Activated naive CD4-positive, alpha-beta T cell treated with anti-CD3 and anti-CD28 coated beads, Interleukin-2, amount 10 ng/mL, durations not matched to agents 7 days and 5 days (primary cell): ENCODE data around the gene PLEKHM3.
"Not testable (repeated sequence)": the region's sequence is repeated elsewhere in the genome, so short reads cannot be mapped to it uniquely, and the experiment has no call there.

Source experiments
- CTCF ChIA-PET: fragments of 350-600 bp; sonication (Branson Sonifier 250); formaldehyde crosslinking; loops from one replicate; lab custom pipeline; 2021; ENCODE audit warnings: antibody characterized with exemption; lab: Charles Lee
- DNase-seq: peaks from one replicate; pipeline ENCODE4 v3.0.0-alpha.2; 2020
- H3K27ac Mint-ChIP-seq: one replicate; pipeline ENCODE4 v1.8.0; 2021; ENCODE audit warnings: mild to moderate bottlenecking, moderate library complexity, mixed read lengths
- H3K27me3 Mint-ChIP-seq: one replicate; pipeline ENCODE4 v1.8.0; 2021; ENCODE audit warnings: mild to moderate bottlenecking, mixed read lengths
- H3K36me3 Mint-ChIP-seq: one replicate; pipeline ENCODE4 v1.8.0; 2021; ENCODE audit warnings: mixed read lengths
- H3K4me1 Mint-ChIP-seq: one replicate; pipeline ENCODE4 v1.8.0; 2021; ENCODE audit warnings: mixed read lengths
- H3K4me3 Mint-ChIP-seq: one replicate; pipeline ENCODE4 v1.8.0; 2021; ENCODE audit warnings: mild to moderate bottlenecking, moderate library complexity, mixed read lengths
- H3K9me3 Mint-ChIP-seq: one replicate; pipeline ENCODE4 v1.8.0; 2021; ENCODE audit warnings: mixed read lengths

PLEKHM3 gene

GRCh38 chr2:207926989-207927300 lies 98.4 kb downstream of the PLEKHM3 start:
- H3K4me3 Mint-ChIP-seq = no peak overlapping the region
- H3K27ac Mint-ChIP-seq = no peak overlapping the region

DNA sequence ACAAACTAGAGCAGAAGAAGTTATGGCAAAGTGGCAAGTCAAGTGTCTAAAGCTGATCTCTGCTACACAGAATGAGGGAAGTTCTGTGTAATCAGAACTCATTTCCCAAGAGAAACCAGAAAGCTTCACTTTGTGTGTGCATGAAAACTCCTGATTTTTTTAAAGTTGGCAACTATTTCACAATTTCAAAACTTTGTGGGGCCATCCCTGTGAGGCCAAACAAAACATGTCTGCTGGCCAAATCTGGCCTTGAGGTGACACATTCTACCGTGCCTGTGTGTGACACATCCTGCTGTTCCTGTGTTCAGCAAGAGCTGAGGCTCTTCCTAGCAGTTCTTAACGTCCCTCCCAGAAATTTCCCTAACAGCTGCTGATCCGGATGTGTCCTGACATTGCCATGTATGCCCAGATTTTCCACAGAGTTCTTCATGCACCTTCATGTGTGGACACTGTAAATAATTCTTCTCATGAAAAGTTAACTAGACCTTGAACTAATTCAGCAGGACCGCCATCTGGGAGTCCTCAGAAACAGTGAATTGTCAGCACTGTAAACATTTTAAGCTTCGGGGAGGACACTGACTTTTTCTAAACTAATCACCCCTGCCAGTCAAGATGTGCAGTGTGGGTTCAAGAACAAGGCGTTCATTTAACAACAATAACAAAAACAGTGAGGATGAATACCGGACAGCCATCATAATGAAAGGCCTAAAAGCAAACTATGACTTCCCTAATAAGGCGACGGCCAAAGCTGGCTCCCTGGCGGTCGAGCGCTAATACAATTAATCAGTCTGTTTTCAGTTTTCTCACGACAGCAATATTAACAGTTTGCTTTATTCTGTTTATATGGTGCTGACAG lies 99.0 kb downstream of the PLEKHM3 start:
- no peak for DNase-seq
- CTCF ChIA-PET = no interaction called here

More at GRCh38 chr2:207926989-207927300, 98.4 kb downstream of the PLEKHM3 start:
- Mint-ChIP-seq H3K4me1 (peaks cover 5% of the 10 kb centered on the region), H3K36me3 (no peaks in the 10 kb centered on the region), H3K9me3 (no peaks in the 10 kb centered on the region), H3K27me3 (no peaks in the 10 kb centered on the region)
- CTCF ChIA-PET = no interaction called here
- DNase-seq = no peak

DNA sequence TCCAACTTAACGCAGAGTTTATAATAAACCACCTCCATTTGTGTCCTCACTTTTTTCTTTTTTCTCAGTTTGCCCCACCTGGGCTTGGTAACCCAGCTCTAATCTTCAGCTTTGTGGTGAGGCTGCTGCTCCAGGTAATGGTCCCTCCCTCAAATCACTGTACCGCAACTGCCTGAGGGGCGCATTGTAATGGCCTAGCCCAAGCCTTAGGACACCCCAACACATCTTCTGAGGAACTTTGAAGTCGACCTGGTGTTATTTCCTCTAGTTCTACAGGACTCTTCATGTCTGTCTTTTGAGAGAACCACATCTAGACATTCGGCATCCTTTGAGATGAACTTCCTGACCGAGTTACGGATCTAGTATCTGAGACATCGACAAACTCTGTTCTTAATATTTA lies 99.7 kb downstream of the PLEKHM3 start:
- Mint-ChIP-seq H3K36me3 (no peaks in the 10 kb centered on the region), H3K27ac (peak overlapping the region; percentile 45), H3K4me1 (peaks cover 5% of the 10 kb centered on the region), H3K27me3 (no peaks in the 10 kb centered on the region), H3K9me3 (no peaks in the 10 kb centered on the region), H3K4me3 (no peak overlapping the region)
- CTCF ChIA-PET = no interaction called here
- no peak for DNase-seq

More for the DNA sequence above, 99.0 kb downstream of the PLEKHM3 start:
- no peak overlapping the region for H3K4me3 Mint-ChIP-seq
- no peak overlapping the region for H3K27ac Mint-ChIP-seq
- no peaks in the 10 kb centered on the region for H3K9me3 Mint-ChIP-seq
- peaks cover 5% of the 10 kb centered on the region for H3K4me1 Mint-ChIP-seq
- H3K27me3 Mint-ChIP-seq = no peaks in the 10 kb centered on the region
- no peaks in the 10 kb centered on the region for H3K36me3 Mint-ChIP-seq

GRCh38 chr2:207921606-207922005 lies 103.7 kb downstream of the PLEKHM3 start:
- CTCF ChIA-PET = no interaction called here

DNA sequence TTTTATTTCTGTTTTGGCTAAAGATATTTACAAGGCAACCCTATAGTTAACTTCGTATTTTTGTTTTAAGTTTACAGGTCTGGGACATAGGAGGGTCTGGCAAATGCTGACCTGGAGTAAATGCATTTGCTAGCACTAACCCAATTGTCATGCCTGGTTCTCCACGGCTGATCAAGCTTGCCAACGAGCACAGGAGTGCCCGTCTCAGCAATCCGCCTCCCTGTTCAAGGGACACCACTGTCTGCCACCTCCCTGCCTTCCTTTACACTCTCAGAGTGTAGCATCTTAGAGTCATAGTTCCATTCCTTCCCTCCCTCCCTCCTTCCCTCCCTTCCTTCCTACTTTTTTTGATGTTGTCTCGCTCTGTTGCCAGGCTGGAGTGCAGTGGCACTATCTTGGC lies 104.6 kb downstream of the PLEKHM3 start:
- no peaks in the 10 kb centered on the region for H3K36me3 Mint-ChIP-seq
- H3K4me1 Mint-ChIP-seq = peaks cover 3% of the 10 kb centered on the region
- DNase-seq = no peak
- no peaks in the 10 kb centered on the region for H3K27me3 Mint-ChIP-seq
- CTCF ChIA-PET = no interaction called here
- H3K9me3 Mint-ChIP-seq = no peaks in the 10 kb centered on the region
- no peak overlapping the region for H3K27ac Mint-ChIP-seq
- H3K4me3 Mint-ChIP-seq = no peak overlapping the region

More at GRCh38 chr2:207921606-207922005, 103.7 kb downstream of the PLEKHM3 start:
- no peak overlapping the region for H3K27ac Mint-ChIP-seq
- peaks cover 5% of the 10 kb centered on the region for H3K4me1 Mint-ChIP-seq
- no peaks in the 10 kb centered on the region for H3K36me3 Mint-ChIP-seq
- no peaks in the 10 kb centered on the region for H3K27me3 Mint-ChIP-seq
- no peaks in the 10 kb centered on the region for H3K9me3 Mint-ChIP-seq
- no peak for DNase-seq
- no peak overlapping the region for H3K4me3 Mint-ChIP-seq

DNA sequence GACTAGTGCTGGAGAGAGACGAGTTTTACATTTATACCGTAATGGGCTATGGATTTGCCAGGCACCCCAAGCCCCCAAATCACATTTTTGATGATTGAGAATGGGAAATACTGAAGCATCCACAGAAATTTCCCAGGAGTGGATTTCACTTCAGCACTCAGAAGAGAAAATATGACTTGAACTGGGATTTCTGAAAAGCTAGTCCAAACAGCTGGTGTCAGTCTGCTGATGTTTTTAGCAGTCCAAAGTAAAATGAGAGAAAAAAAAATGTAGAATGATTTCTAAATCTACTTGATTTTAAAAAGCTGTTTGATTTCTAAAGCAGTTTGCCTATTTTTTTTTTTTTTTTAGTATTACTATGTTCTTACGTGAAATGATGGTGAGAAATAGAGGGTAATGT lies 105.0 kb downstream of the PLEKHM3 start:
- H3K4me1 Mint-ChIP-seq = no peaks in the 10 kb centered on the region
- no peak overlapping the region for H3K27ac Mint-ChIP-seq
- DNase-seq = no peak
- no peak overlapping the region for H3K4me3 Mint-ChIP-seq
- no peaks in the 10 kb centered on the region for H3K9me3 Mint-ChIP-seq
- no peaks in the 10 kb centered on the region for H3K27me3 Mint-ChIP-seq
- CTCF ChIA-PET = no interaction called here
- H3K36me3 Mint-ChIP-seq = no peaks in the 10 kb centered on the region

DNA sequence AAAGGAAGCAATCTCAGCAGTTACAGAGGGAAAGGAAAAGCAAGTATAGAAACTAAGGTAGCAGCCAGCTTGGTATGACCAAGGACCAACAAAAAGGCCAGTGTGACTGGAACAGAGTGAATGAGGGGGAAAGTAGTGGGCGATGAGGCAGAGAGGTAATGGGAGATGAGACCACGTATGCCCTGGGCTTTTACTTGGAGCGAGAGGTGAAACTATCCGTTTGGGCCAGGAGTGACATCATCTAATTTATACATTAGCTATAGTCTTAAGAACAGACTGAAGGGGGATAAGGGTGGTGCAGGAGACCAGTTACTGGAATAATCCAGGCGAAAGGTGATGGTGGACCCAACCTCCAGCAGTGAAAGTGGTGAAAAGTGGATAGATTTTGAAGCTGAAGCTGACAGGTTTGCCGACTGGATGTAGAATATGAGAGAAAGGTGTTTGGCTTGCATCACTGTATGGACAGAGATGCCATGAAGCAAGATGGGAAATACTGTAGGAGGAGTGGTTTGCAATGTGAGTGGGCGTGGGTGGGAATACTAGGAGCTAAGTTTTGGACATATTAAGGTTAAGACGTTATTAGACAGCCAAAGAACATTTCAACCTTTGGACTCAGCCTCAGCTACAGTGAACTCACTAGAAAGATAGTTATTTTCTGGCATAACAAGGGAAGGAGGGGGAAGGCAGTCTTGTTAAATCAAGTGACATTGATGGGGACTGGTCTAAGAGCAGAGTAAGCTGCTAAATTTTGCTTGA lies 106.0 kb downstream of the PLEKHM3 start:
- CTCF ChIA-PET = no interaction called here
- Mint-ChIP-seq H3K9me3 (no peaks in the 10 kb centered on the region), H3K4me1 (no peaks in the 10 kb centered on the region), H3K4me3 (no peak overlapping the region), H3K27ac (no peak overlapping the region), H3K36me3 (no peaks in the 10 kb centered on the region), H3K27me3 (no peaks in the 10 kb centered on the region)
- no peak for DNase-seq

DNA sequence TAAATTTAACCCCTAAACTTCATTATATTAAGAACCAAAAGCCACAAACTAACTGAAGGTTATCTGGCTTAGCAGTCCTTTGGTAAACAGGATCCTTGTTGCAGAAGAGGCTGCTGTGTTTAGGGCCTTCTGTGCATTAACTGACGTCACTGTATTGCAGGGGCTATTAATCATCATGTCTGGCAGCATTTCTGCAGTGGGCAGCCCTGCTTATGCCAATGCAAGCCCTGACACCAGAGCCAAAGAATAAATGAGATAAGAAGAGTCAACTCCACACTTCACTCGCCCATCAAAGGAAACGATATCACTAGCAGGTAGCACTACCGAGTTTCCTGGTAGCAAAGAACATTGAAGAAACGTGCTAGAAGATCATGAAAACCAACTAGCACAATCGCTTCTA lies 110.6 kb downstream of the PLEKHM3 start:
- H3K36me3 Mint-ChIP-seq = no peaks in the 10 kb centered on the region
- H3K4me1 Mint-ChIP-seq = no peaks in the 10 kb centered on the region
- CTCF ChIA-PET = no interaction called here
- H3K4me3 Mint-ChIP-seq = no peak overlapping the region
- H3K27ac Mint-ChIP-seq = no peak overlapping the region
- no peaks in the 10 kb centered on the region for H3K27me3 Mint-ChIP-seq
- no peak for DNase-seq
- H3K9me3 Mint-ChIP-seq = no peaks in the 10 kb centered on the region

DNA sequence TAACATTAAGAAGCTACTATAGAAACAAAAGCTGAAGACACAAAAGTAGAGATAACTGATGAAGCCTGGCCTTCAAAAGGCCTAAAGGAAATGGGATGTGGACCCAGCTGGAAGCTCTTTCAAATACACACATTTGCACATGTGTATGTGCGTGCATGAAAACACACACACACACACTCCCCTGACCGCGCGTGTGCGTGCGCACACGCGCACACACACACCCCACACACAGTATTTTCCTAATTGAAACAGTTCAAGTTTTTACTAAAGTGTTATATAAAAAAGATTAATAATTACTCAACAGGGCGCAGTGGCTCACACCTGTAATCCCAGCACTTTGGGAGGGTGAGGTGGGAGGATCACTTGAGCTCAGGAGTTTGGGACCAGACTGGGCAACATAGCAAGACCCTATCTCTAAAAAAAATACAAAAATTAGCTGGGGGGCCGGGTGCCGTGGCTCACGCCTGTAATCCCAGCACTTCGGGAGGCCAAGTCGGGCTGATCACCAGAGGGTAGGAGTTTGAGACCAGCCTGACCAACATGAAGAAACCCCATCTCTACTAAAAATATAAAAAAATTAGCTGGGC lies 111.5 kb downstream of the PLEKHM3 start:
- CTCF ChIA-PET = no interaction called here

GRCh38 chr2:207911856-207912255 lies 113.5 kb downstream of the PLEKHM3 start:
- Mint-ChIP-seq H3K4me3 (no peak overlapping the region), H3K27me3 (no peaks in the 10 kb centered on the region), H3K4me1 (no peaks in the 10 kb centered on the region), H3K9me3 (no peaks in the 10 kb centered on the region), H3K36me3 (no peaks in the 10 kb centered on the region), H3K27ac (no peak overlapping the region)
- DNase-seq = no peak
- CTCF ChIA-PET = no interaction called here

More for the DNA sequence above, 111.5 kb downstream of the PLEKHM3 start:
- Mint-ChIP-seq H3K36me3 (no peaks in the 10 kb centered on the region), H3K27me3 (no peaks in the 10 kb centered on the region), H3K27ac (no peak overlapping the region), H3K9me3 (no peaks in the 10 kb centered on the region), H3K4me1 (no peaks in the 10 kb centered on the region), H3K4me3 (no peak overlapping the region)
- no peak for DNase-seq

GRCh38 chr2:207911215-207911614 lies 114.1 kb downstream of the PLEKHM3 start:
- Mint-ChIP-seq H3K4me3 (no peak overlapping the region), H3K9me3 (no peaks in the 10 kb centered on the region), H3K4me1 (no peaks in the 10 kb centered on the region), H3K36me3 (no peaks in the 10 kb centered on the region), H3K27me3 (no peaks in the 10 kb centered on the region), H3K27ac (no peak overlapping the region)
- CTCF ChIA-PET = no interaction called here
- DNase-seq = no peak

DNA sequence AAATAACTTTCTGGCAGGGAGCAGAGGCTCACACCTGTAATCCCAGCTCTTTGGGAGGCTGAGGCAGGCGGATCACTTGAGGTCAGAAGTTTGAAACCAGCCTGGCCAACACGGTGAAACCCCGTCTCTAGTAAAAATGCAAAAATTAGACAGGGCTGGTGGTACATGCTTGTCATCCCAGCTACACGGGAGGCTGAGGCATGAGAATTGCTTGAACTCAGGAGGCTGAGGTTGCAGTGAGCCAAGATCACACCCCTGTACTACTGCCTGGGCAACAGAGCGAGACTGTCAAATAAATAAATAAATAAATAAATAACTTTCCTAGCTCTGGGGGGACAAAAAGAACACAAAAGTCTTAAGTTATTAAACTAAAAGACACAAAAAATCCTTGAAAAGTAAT lies 118.8 kb downstream of the PLEKHM3 start:
- H3K27me3 Mint-ChIP-seq, H3K27ac Mint-ChIP-seq, H3K4me1 Mint-ChIP-seq, DNase-seq, H3K36me3 Mint-ChIP-seq, H3K9me3 Mint-ChIP-seq, CTCF ChIA-PET, H3K4me3 Mint-ChIP-seq: not testable (repeated sequence)

DNA sequence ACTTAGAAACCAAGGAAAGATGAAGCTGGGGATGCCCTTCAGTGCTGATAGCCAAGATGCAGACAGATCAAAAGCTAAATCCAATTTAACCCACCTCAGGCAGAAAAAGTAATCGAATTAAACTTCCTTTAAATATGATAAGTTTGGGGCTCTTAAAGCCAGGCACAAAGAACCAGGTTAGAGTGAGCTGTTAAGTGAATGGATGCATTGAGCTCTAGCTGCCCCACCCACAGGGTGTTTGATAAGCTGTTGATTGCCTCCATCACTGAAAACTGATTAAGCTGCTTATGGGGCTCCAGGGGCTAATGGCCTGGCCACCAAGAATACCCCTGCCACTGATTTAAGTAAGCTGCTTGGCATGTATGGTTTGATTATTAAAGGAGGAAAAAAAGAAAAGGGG lies 119.8 kb downstream of the PLEKHM3 start:
- CTCF ChIA-PET = interaction anchor here (1.0 kb wide), 1 partner anchor 135 kb away, joined by 3 read pairs; no protein-coding TSS in a partner anchor

DNA sequence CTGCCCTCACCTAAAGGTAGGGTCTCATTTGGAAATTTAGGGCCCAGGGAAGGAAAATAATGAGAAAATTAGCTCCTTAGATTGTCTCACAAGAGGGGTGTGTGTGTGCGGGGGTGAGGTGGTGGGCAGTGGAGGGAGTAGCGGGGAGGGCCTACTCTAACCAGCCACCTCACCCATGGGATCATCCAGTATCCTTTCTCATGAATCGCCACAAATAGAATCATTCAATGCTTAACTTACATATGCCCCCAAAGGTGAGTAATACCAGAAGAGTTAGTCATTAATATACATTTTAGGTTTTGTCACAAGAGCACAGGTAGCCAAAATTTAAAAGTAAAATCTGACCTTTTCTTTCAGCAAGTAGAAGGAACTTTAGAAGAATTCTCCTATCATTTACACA lies 122.1 kb downstream of the PLEKHM3 start:
- H3K4me3 Mint-ChIP-seq = no peak overlapping the region
- H3K4me1 Mint-ChIP-seq = no peaks in the 10 kb centered on the region
- no peak overlapping the region for H3K27ac Mint-ChIP-seq
- H3K27me3 Mint-ChIP-seq = no peaks in the 10 kb centered on the region
- DNase-seq = no peak
- no peaks in the 10 kb centered on the region for H3K36me3 Mint-ChIP-seq
- no peaks in the 10 kb centered on the region for H3K9me3 Mint-ChIP-seq
- CTCF ChIA-PET = no interaction called here

More for the DNA sequence above, 119.8 kb downstream of the PLEKHM3 start:
- DNase-seq = no peak
- Mint-ChIP-seq H3K4me1 (no peaks in the 10 kb centered on the region), H3K36me3 (no peaks in the 10 kb centered on the region), H3K27ac (no peak overlapping the region), H3K9me3 (no peaks in the 10 kb centered on the region), H3K4me3 (no peak overlapping the region), H3K27me3 (no peaks in the 10 kb centered on the region)
